ENCODE results near the gene SPA17.

DNA sequence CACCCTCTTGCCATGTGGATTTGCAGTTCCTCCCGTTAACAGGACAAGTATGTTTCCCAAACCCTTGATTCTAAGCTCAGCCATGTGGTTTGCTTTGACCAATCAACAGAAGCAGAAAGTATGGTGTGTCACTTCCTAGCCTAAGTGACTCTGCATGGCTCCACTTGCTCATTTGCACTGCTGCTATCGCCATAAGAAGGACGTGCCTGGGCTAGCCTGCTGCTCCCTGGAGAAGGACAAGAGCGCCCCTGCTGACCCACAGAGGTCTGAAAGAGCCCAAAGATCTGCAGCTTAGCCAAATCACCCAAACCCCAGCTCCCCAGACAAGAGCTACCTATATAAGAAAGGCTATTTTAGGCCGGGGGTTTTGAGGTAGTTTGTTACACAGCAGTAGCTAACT is 33.0 kb upstream of the SPA17 start:
- no peak for TF ChIP-seq EZH2 (IDR thresholded peaks at IDR 0.05; ENCODE audit: borderline replicate concordance, low read depth, low read length, severe bottlenecking)
- TF ChIP-seq, protein P1, sequence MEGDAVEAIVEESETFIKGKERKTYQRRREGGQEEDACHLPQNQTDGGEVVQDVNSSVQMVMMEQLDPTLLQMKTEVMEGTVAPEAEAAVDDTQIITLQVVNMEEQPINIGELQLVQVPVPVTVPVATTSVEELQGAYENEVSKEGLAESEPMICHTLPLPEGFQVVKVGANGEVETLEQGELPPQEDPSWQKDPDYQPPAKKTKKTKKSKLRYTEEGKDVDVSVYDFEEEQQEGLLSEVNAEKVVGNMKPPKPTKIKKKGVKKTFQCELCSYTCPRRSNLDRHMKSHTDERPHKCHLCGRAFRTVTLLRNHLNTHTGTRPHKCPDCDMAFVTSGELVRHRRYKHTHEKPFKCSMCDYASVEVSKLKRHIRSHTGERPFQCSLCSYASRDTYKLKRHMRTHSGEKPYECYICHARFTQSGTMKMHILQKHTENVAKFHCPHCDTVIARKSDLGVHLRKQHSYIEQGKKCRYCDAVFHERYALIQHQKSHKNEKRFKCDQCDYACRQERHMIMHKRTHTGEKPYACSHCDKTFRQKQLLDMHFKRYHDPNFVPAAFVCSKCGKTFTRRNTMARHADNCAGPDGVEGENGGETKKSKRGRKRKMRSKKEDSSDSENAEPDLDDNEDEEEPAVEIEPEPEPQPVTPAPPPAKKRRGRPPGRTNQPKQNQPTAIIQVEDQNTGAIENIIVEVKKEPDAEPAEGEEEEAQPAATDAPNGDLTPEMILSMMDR (IDR thresholded peaks at IDR 0.05; ENCODE audit: borderline replicate concordance, extremely low read depth, low read length, poor library complexity, severe bottlenecking), result no peak
